Raji (cell line): ENCODE results near the gene USP28.

Experiments used
- POLR2A ChIP-seq: IDR thresholded peaks from 2 replicates; pipeline ENCODE4 v1.6.1; 2011; ENCODE audit warnings: low read depth, low read length, control low read depth; ENCODE audit not compliant: insufficient read depth

The USP28 gene

GRCh38 chr11:113827477-113827876 is 47.9 kb downstream of the USP28 start:
- TF ChIP-seq POLR2A = no peak

GRCh38 chr11:113818426-113818825 is 56.9 kb downstream of the USP28 start:
- no peak for TF ChIP-seq POLR2A

GRCh38 chr11:113817626-113818025 is 57.7 kb downstream of the USP28 start:
- no peak for TF ChIP-seq POLR2A

- TF ChIP-seq POLR2A = no peak
Observed at GRCh38 chr11:113817162-113817561, 58.2 kb downstream of the USP28 start.

- TF ChIP-seq POLR2A = no peak
Observed at GRCh38 chr11:113814181-113814580, 61.2 kb downstream of the USP28 start.

- no peak for TF ChIP-seq POLR2A
Observed at GRCh38 chr11:113808931-113809330, 66.4 kb downstream of the USP28 start.

- TF ChIP-seq POLR2A = no peak
Observed at GRCh38 chr11:113806406-113806805, 69.0 kb downstream of the USP28 start.

- TF ChIP-seq POLR2A = no peak
Observed at GRCh38 chr11:113805640-113806039, 69.7 kb downstream of the USP28 start.

GRCh38 chr11:113802621-113803020 is 72.8 kb downstream of the USP28 start:
- TF ChIP-seq POLR2A = no peak

- no peak for TF ChIP-seq POLR2A
Observed at GRCh38 chr11:113796663-113797259, 78.6 kb downstream of the USP28 start.

GRCh38 chr11:113789675-113790320 is 85.6 kb downstream of the USP28 start:
- TF ChIP-seq POLR2A = no peak

- no peak for TF ChIP-seq POLR2A
Observed at GRCh38 chr11:113782134-113782533, 93.2 kb downstream of the USP28 start.

GRCh38 chr11:113781682-113782081 is 93.7 kb downstream of the USP28 start:
- no peak for TF ChIP-seq POLR2A

- TF ChIP-seq POLR2A = no peak
Observed at GRCh38 chr11:113779496-113779895, 95.9 kb downstream of the USP28 start, which contains the start of gene CLDN25. Gene CLDN25, plus strand, starts transcription at chr11:113779796. Its CDS starts 0 bp downstream, at chr11:113779796.

GRCh38 chr11:113778111-113778910 is 97.1 kb downstream of the USP28 start:
- no peak for TF ChIP-seq POLR2A

- TF ChIP-seq POLR2A = no peak
Observed at GRCh38 chr11:113774174-113774503, 101.2 kb downstream of the USP28 start.

- peak; percentile 82 for TF ChIP-seq POLR2A
Observed at GRCh38 chr11:113773416-113774173, 101.8 kb downstream of the USP28 start, which contains the start of gene ZW10. Gene ZW10, minus strand, starts transcription at chr11:113773692. Its CDS starts 26 bp downstream, at chr11:113773666.
